Mucosa of rectum (tissue), 2 donors: ENCODE results near the gene ABHD17C.
A peak's percentile ranks its signal among the peaks of the same experiment; 100 is the strongest.

ENCODE experiments used
- H3K27ac ChIP-seq, 2 donors: one replicate each; pipeline ENCODE4 v1.7.0; 2013; ENCODE audit warnings: inconsistent platforms in 2 of 2, low read depth in 2 of 2, low read length in 2 of 2
- H3K27me3 ChIP-seq, 2 donors: one replicate each; pipeline ENCODE4 v1.7.0; 2013; ENCODE audit warnings: low read length in 2 of 2; ENCODE audit not compliant: control insufficient read depth in 2 of 2, insufficient read depth in 2 of 2
- H3K36me3 ChIP-seq, 2 donors: one replicate each; pipeline ENCODE4 v1.7.0; 2013; ENCODE audit warnings: low read length in 2 of 2; ENCODE audit not compliant: control insufficient read depth in 2 of 2, insufficient read depth in 2 of 2
- H3K4me1 ChIP-seq, 2 donors: one replicate each; pipeline ENCODE4 v1.7.0; 2013; ENCODE audit warnings: low read length in 2 of 2, mild to moderate bottlenecking in 1 of 2; ENCODE audit not compliant: control insufficient read depth in 2 of 2, insufficient read depth in 2 of 2
- H3K4me3 ChIP-seq, 2 donors: one replicate each; pipeline ENCODE4 v1.7.0; 2013; ENCODE audit warnings: low read length in 2 of 2
- H3K9ac ChIP-seq, 2 donors: one replicate each; pipeline ENCODE4 v1.7.0; 2013; ENCODE audit warnings: low read length in 2 of 2, low read depth in 1 of 2, mild to moderate bottlenecking in 1 of 2
- H3K9me3 ChIP-seq, 2 donors: one replicate each; pipeline ENCODE4 v1.7.0; 2013; ENCODE audit warnings: low read length in 2 of 2; ENCODE audit not compliant: control insufficient read depth in 2 of 2
- donor health status: healthy.
- donor health status: Normal muscosa, but diverticular disease.

The ABHD17C gene

DNA sequence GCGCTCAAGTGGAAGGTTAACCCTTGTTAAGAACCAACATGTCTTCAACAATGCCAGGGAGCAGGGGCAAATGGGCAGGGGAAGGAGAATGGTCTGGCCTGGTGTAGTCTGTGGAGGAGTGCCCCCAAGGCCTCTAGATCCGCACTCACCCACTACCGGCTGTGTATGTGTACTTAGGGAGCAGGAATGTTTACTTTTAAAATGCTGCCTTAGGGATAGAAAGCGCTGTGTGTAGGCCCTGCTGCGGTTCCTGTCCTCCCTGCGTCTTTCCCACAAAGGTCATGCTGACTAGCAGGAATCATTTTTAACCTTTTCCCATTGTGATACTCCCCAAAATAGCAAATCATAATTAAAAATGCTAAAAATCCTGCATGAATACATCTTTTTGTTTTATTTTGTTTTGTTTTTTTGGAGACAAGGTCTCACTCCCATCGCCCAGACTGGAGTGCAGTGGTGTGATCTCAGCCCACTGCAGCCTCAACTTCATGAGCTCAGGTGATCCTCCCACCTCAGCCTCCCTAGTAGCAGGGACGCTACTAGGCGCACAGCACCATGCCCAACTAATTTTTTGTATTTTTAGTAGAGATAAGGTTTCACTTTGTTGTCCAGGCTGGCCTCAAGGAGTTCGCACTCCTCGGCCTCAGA lies 48.2 kb downstream of the ABHD17C start:
- H3K9me3 ChIP-seq = no peaks in the 10 kb centered on the region
- peaks cover 0 to 8% of the 10 kb centered on the region in 2 donors for H3K4me1 ChIP-seq
- no peak overlapping the region for H3K4me3 ChIP-seq
- H3K36me3 ChIP-seq = peaks cover 0 to 5% of the 10 kb centered on the region in 2 donors
- H3K27ac ChIP-seq = peak overlapping the region in 1 of 2 donors; percentile 21
- H3K9ac ChIP-seq = no peak overlapping the region
- H3K27me3 ChIP-seq = no peaks in the 10 kb centered on the region

DNA sequence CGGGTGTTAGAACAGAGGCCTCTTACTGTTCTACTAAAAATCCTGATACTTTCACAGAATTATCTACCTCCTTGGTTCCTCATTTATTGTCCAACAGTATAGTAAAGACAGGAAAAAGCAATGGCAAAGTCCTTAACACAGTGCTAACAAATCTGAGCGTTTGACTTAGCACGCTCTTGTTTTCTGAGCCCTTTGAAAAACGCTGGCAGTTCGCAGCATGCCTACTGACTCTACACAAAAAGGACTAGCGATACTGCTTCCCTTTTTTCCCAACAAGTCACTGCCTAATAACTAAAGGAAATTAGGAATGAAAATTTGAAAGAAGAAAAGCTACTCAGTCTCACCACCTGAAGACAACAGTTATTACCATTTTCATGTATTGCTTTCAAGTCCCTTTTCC lies 49.3 kb downstream of the ABHD17C start:
- no peaks in the 10 kb centered on the region for H3K9me3 ChIP-seq
- peaks cover 2 to 7% of the 10 kb centered on the region in 2 donors for H3K36me3 ChIP-seq
- H3K27ac ChIP-seq = no peak overlapping the region
- peaks cover 0 to 8% of the 10 kb centered on the region in 2 donors for H3K4me1 ChIP-seq
- no peak overlapping the region for H3K4me3 ChIP-seq
- H3K9ac ChIP-seq = no peak overlapping the region
- H3K27me3 ChIP-seq = no peaks in the 10 kb centered on the region

- Histone ChIP-seq H3K4me1 (peaks cover 0 to 8% of the 10 kb centered on the region in 2 donors), H3K36me3 (peaks cover 6 to 11% of the 10 kb centered on the region in 2 donors), H3K27ac (no peak overlapping the region), H3K27me3 (no peaks in the 10 kb centered on the region), H3K9ac (no peak overlapping the region), H3K4me3 (no peak overlapping the region), H3K9me3 (no peaks in the 10 kb centered on the region)
Observed at GRCh38 chr15:80744826-80745225, 49.7 kb downstream of the ABHD17C start.

GRCh38 chr15:80745888-80746287 lies 50.8 kb downstream of the ABHD17C start:
- H3K9me3 ChIP-seq = no peaks in the 10 kb centered on the region
- H3K4me1 ChIP-seq = peaks cover 0 to 8% of the 10 kb centered on the region in 2 donors

DNA sequence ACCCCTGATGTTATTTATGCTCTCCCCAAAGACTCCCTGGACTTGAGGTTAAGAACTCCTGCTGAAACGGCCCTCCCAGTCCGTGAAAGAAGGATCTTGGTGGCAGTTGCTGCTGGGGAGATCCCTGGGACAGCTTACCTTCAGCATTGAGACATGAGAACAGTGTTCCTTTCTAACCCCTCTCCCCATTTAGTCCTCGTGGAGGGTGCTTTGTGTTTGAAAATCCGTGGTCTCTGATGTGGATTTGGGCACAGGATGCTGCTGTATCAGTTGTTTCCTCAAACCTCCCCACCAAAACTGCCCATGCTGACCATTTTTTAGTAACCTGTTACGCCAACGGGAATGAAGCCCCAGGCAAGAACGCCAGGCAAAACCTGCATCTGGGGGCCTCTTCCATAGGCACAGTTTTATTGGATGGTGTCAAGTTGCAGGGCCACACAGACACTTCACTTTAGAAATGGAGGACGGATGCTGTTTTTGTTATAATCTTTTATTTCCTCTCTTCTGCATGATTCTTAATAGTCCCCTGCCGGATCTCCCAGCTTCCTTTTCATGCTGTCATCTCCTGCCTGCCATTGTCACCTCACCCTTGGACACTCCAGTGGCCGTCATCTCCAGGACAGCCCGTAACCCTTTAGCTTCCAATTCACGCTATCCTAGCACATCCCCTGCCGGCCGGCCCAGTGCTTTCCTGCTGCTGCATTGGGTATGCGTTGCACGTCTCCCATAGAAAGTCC lies 52.4 kb downstream of the ABHD17C start:
- Histone ChIP-seq H3K9me3 (no peaks in the 10 kb centered on the region), H3K4me1 (peaks cover 0 to 8% of the 10 kb centered on the region in 2 donors), H3K27ac (no peak overlapping the region), H3K4me3 (no peak overlapping the region), H3K36me3 (peaks cover 17 to 23% of the 10 kb centered on the region in 2 donors), H3K27me3 (no peaks in the 10 kb centered on the region), H3K9ac (no peak overlapping the region)

More at GRCh38 chr15:80745888-80746287, 50.8 kb downstream of the ABHD17C start:
- H3K4me3 ChIP-seq = no peak overlapping the region
- no peak overlapping the region for H3K27ac ChIP-seq
- no peak overlapping the region for H3K9ac ChIP-seq
- peaks cover 16 to 18% of the 10 kb centered on the region in 2 donors for H3K36me3 ChIP-seq
- no peaks in the 10 kb centered on the region for H3K27me3 ChIP-seq

DNA sequence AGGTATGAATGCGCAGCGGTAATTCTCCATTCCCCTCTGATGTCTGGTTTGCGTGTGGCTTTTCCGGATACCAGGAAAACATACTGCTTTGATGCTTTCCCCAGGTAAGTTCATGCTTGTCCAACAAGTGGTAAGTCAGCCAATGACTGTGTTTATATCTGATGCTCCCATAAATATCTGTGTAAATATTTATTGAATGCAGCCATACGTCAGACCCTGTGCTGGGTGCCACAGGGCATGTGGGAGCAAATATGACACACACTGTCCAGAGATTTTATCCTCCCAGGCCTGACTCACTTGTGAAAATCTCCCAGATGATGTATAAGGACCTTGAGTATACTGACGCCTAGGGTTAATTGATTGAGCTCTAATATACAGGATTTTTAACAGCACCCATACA lies 54.5 kb downstream of the ABHD17C start:
- Histone ChIP-seq H3K27ac (no peak overlapping the region), H3K4me1 (no peaks in the 10 kb centered on the region), H3K27me3 (no peaks in the 10 kb centered on the region), H3K9me3 (no peaks in the 10 kb centered on the region), H3K9ac (no peak overlapping the region), H3K4me3 (no peak overlapping the region), H3K36me3 (peaks cover 28 to 30% of the 10 kb centered on the region in 2 donors)

GRCh38 chr15:80750575-80750974 lies 55.5 kb downstream of the ABHD17C start:
- H3K4me3 ChIP-seq = no peak overlapping the region
- no peaks in the 10 kb centered on the region for H3K27me3 ChIP-seq
- H3K9me3 ChIP-seq = no peaks in the 10 kb centered on the region
- H3K27ac ChIP-seq = no peak overlapping the region
- H3K4me1 ChIP-seq = no peaks in the 10 kb centered on the region
- peaks cover 31 to 35% of the 10 kb centered on the region in 2 donors for H3K36me3 ChIP-seq
- no peak overlapping the region for H3K9ac ChIP-seq

DNA sequence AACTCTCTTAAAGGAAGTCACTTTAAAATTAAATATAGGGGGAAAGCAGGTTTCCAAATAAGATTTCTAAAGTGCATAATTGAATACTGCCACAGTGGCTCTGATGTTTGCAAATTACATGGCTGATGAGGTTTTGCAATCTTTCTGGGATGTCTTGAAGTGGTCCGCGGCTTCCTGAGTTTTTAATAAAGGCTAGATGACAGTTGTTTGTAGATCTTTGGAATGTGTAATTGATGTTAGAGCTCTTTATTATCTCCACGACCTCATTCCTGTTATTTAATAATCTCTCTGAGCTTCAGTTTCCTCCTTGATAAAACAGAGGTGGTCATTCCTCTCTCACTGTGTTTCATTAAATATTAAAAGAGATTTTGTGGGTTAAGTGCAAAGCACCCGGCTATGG lies 57.1 kb downstream of the ABHD17C start:
- Histone ChIP-seq H3K9me3 (no peaks in the 10 kb centered on the region), H3K4me3 (no peak overlapping the region), H3K9ac (no peak overlapping the region), H3K27ac (no peak overlapping the region), H3K4me1 (no peaks in the 10 kb centered on the region), H3K27me3 (no peaks in the 10 kb centered on the region), H3K36me3 (peaks cover 34 to 40% of the 10 kb centered on the region in 2 donors)

DNA sequence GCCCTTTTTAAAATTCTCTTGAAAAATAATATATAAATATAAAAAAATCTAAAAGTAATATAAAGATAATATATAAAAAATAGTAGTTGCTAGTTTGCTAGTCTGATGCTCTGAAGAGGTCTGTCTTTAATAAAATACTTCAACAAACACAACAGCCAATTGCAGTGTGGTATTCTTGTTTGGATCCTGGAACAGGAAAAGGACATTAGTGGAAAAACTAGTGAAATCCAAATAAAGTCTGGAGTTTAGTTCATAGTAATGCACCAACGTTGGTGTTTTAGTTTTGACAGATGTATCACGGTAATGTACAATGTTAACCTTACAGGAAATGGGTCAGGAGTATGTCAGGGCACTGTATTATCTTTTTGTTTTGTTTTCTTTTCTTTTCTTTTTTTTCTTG lies 58.1 kb downstream of the ABHD17C start:
- Histone ChIP-seq H3K9me3 (no peaks in the 10 kb centered on the region), H3K27ac (no peak overlapping the region), H3K9ac (no peak overlapping the region), H3K4me3 (no peak overlapping the region), H3K27me3 (no peaks in the 10 kb centered on the region), H3K4me1 (no peaks in the 10 kb centered on the region), H3K36me3 (peaks cover 34 to 35% of the 10 kb centered on the region in 2 donors)

GRCh38 chr15:80754014-80754413 lies 58.9 kb downstream of the ABHD17C start:
- Histone ChIP-seq H3K4me3 (no peak overlapping the region), H3K9ac (no peak overlapping the region), H3K27ac (no peak overlapping the region), H3K36me3 (peaks cover 34 to 35% of the 10 kb centered on the region in 2 donors), H3K27me3 (no peaks in the 10 kb centered on the region), H3K4me1 (no peaks in the 10 kb centered on the region), H3K9me3 (no peaks in the 10 kb centered on the region)
